Choroid plexus epithelial cell (primary cell): Measurements from ENCODE around the gene WFIKKN2.
"Not testable (repeated sequence)": the region's sequence is repeated elsewhere in the genome, so short reads cannot be mapped to it uniquely, and the experiment has no call there.

Source experiments
- DNase-seq: peaks from one replicate; pipeline ENCODE4 v3.0.0-alpha.2; 2010; ENCODE audit warnings: low read depth
- H3K4me3 ChIP-seq: 2 replicates; pipeline ENCODE4 v1.5.1; 2011; ENCODE audit warnings: low read depth, mild to moderate bottlenecking, control low read depth, low read length, moderate library complexity
- TF ChIP-seq, protein P1 (sequence below): conservative IDR thresholded peaks from 2 replicates; pipeline ENCODE4 v1.5.1; 2011; ENCODE audit warnings: low read depth, mild to moderate bottlenecking, control low read depth, inconsistent platforms, low read length, moderate library complexity

Gene WFIKKN2

GRCh38 chr17:50803676-50804075 lies 31.7 kb upstream of the WFIKKN2 start:
- TF ChIP-seq, protein P1, sequence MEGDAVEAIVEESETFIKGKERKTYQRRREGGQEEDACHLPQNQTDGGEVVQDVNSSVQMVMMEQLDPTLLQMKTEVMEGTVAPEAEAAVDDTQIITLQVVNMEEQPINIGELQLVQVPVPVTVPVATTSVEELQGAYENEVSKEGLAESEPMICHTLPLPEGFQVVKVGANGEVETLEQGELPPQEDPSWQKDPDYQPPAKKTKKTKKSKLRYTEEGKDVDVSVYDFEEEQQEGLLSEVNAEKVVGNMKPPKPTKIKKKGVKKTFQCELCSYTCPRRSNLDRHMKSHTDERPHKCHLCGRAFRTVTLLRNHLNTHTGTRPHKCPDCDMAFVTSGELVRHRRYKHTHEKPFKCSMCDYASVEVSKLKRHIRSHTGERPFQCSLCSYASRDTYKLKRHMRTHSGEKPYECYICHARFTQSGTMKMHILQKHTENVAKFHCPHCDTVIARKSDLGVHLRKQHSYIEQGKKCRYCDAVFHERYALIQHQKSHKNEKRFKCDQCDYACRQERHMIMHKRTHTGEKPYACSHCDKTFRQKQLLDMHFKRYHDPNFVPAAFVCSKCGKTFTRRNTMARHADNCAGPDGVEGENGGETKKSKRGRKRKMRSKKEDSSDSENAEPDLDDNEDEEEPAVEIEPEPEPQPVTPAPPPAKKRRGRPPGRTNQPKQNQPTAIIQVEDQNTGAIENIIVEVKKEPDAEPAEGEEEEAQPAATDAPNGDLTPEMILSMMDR = no peak
- DNase-seq = no peak
- H3K4me3 ChIP-seq = no peak overlapping the region

DNA sequence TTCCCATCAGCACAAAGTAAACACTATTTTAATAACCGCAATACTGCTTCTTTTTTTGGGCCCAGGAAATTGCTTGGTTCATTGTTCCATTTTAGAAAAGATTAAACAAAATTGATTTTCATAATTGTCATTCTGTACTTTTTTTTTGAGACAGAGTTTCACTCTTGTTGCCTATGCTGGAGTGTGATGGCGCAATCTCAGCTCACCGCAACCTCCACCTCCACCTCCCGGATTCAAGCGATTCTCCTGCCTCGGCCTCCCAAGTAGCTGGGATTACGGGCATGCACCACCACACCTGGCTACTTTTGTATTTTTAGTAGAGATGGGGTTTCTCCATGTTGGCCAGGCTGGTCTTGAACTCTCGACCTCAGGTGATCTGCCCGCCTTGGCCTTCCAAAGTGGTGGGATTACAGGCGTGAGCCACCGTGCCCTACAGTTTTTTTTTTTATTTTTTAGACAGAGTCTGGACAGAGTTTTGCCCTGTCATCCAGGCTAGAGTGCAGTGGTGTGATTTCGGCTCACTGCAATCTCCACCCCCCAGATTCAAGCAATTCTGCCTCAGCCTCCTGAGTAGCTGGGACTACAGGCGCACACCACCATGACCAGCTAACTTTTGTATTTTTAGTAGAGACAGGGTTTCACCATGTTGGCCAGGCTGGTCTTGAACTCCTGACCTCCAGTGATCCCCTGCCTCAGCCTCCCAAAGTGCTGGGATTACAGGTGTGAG lies 30.5 kb upstream of the WFIKKN2 start:
- H3K4me3 ChIP-seq, DNase-seq: not testable (repeated sequence)

DNA sequence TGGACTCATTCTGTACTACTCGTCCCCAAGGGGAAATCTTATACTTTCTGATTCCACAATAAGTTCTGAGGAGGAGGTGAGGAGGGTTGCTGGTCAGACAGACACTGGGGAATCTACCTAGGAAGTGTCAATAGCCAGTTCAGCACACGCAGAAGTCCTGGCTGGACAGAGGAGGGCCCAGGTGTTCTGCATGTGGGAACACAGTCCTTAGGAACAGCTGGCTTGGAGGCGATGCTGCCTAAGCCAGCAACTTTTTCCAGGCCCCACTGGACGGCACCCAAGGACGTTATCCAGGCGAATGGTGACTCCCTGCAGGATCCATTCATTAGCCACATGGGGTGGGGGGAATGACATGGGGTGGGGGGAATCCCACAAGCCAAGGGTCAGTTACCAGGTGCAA lies 29.9 kb upstream of the WFIKKN2 start:
- DNase-seq = no peak
- H3K4me3 ChIP-seq = no peak overlapping the region
- TF ChIP-seq, protein P1 = no peak

- H3K4me3 ChIP-seq = no peak overlapping the region
- DNase-seq = peak; percentile 73
- TF ChIP-seq, protein P1 = peak; percentile 63
Observed at GRCh38 chr17:50806141-50806643, 29.2 kb upstream of the WFIKKN2 start.

DNA sequence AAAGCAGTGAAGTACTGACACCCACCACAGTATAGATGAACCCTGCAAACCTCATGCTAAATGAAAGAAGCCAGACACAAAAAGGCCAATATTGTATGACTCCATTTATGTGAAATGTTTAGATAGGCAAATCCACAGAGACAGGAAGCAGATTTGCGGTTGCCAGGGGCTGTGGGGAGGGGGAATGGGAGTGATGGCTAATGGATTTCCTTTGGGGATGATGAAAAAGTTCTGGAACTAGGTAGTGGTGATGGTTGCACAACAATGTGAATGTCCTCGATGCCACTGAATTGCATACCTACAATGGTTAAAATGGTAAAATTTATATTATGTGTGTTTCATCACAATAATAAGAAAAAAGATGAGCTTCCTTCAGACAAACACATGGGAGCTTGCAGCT lies 28.4 kb upstream of the WFIKKN2 start:
- TF ChIP-seq, protein P1 = no peak
- H3K4me3 ChIP-seq = no peak overlapping the region
- DNase-seq = no peak

GRCh38 chr17:50807675-50808074 lies 27.7 kb upstream of the WFIKKN2 start:
- H3K4me3 ChIP-seq = no peak overlapping the region
- DNase-seq = no peak
- TF ChIP-seq, protein P1 = no peak

GRCh38 chr17:50808413-50808812 lies 27.0 kb upstream of the WFIKKN2 start:
- TF ChIP-seq, protein P1 = no peak
- H3K4me3 ChIP-seq = no peak overlapping the region
- DNase-seq = no peak
